ENCODE measurements around the gene PCDHA9.

DNA sequence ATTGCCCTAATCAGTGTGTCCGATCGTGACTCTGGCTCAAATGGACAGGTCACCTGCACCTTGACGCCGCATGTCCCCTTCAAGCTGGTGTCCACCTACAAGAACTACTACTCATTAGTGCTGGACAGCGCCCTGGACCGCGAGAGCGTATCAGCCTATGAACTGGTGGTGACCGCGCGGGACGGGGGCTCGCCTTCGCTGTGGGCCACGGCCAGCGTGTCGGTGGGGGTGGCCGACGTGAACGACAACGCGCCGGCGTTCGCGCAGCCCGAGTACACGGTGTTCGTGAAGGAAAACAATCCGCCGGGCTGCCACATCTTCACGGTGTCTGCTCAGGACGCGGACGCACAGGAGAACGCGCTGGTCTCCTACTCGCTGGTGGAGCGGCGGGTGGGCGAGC, 35.2 kb downstream of the PCDHA9 start:
- TF ChIP-seq, protein P1, sequence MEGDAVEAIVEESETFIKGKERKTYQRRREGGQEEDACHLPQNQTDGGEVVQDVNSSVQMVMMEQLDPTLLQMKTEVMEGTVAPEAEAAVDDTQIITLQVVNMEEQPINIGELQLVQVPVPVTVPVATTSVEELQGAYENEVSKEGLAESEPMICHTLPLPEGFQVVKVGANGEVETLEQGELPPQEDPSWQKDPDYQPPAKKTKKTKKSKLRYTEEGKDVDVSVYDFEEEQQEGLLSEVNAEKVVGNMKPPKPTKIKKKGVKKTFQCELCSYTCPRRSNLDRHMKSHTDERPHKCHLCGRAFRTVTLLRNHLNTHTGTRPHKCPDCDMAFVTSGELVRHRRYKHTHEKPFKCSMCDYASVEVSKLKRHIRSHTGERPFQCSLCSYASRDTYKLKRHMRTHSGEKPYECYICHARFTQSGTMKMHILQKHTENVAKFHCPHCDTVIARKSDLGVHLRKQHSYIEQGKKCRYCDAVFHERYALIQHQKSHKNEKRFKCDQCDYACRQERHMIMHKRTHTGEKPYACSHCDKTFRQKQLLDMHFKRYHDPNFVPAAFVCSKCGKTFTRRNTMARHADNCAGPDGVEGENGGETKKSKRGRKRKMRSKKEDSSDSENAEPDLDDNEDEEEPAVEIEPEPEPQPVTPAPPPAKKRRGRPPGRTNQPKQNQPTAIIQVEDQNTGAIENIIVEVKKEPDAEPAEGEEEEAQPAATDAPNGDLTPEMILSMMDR (IDR thresholded peaks at IDR 0.05) = no peak
- TF ChIP-seq POLR2AphosphoS5 (IDR thresholded peaks at IDR 0.05) (no peak), POLR2A (IDR thresholded peaks at IDR 0.05) (no peak)

Data from prostate gland (tissue), 2 donors.